PC-9 (cell line): ENCODE data around the gene CDCA5.

Experiments used
- CTCF ChIP-seq: fragments of 200-600 bp; sonication (generic); conservative IDR thresholded peaks from 2 replicates; pipeline ENCODE4 v1.6.1; 2017; ENCODE audit warnings: mixed run types, antibody characterized with exemption, mild to moderate bottlenecking, moderate library complexity
- EZH2 ChIP-seq: fragments of 200-600 bp; sonication (generic); IDR thresholded peaks from 2 replicates; pipeline ENCODE4 v1.8.0; 2017; ENCODE audit warnings: antibody characterized with exemption, low read depth

GRCh38 chr11:65047581-65048422, 36.0 kb downstream of the CDCA5 start:
- TF ChIP-seq EZH2 (no peak), CTCF (no peak)
